Left lung (tissue), 10 donors: ENCODE results near the gene TBC1D14. TPM values are rescaled to one million over a fixed set of nuclear protein-coding genes. Genes with fewer than 3 reads are reported as not detected.

Source experiments
- ATAC-seq: fragments of 200-7000 bp; cut with Tn5 transposase; one replicate; pipeline ENCODE4 v1.9.1; 2020; ENCODE audit warnings: moderate library complexity
- DNase-seq, 4 donors: peaks; one replicate each; pipeline ENCODE4 v3.0.0-alpha.2; 2013 to 2020
- H3K27ac ChIP-seq, 2 donors: fragments of 200-600 bp; sonication (generic) in 1 of 2; one replicate each; pipeline versions ENCODE4 v1.5.0 to v1.8.0; 2020 to 2021
- H3K27me3 ChIP-seq, 2 donors: fragments of 200-600 bp; sonication (generic) in 1 of 2; one replicate each; pipeline versions ENCODE4 v1.5.0 to v1.8.0; 2020 to 2021
- H3K36me3 ChIP-seq, 2 donors: fragments of 200-600 bp; sonication (generic) in 1 of 2; one replicate each; pipeline versions ENCODE4 v1.5.0 to v1.8.0; 2020 to 2021
- H3K4me1 ChIP-seq, 2 donors: fragments of 200-600 bp; one replicate each; pipeline ENCODE4 v1.8.0; 2021
- H3K4me3 ChIP-seq, 2 donors: fragments of 200-600 bp; sonication (generic) in 1 of 2; one replicate each; pipeline versions ENCODE4 v1.5.0 to v1.8.0; 2020 to 2021; ENCODE audit warnings: mild to moderate bottlenecking in 1 of 2
- H3K9me3 ChIP-seq, 2 donors: fragments of 200-600 bp; sonication (generic) in 1 of 2; one replicate each; pipeline versions ENCODE4 v1.5.0 to v1.8.0; 2020 to 2021
- CTCF ChIP-seq, 2 donors: fragments of 200-600 bp; sonication (generic) in 1 of 2; IDR thresholded peaks; one replicate each; pipeline versions ENCODE4 v1.5.0 to v1.8.0; 2021; ENCODE audit warnings: antibody characterized with exemption in 2 of 2
- intact Hi-C, 2 donors: fragments of 100-400 bp; cut with DNase I; formaldehyde crosslinking; loops; one replicate each; pipeline versions ENCODE4 v1.11.2 to v1.14.2; 2022
- polyA plus RNA-seq, 6 donors: library from polyadenylated mRNA; unstranded; fragments of 120-200 nt; gene quantifications; one replicate each; pipeline ENCODE4 v1.2.1, GENCODE V29; 2013; ENCODE audit not compliant: insufficient read length in 6 of 6
- total RNA-seq, 2 donors: library from RNA; stranded (reverse); fragmentation: NEBNext Ultra II Directional; extraction: Animal tissue kit (Norgen Biotek cat#: 25700); gene quantifications; one replicate each; pipeline ENCODE4 v1.2.1, GENCODE V29; 2021
- donor health status: DM: no; HTN: yes; CAD: no.
- donor health status: DM: no; HTN: no; CAD: no.

Gene TBC1D14
- total and polyA plus RNA-seq, 8 donors = 39.2 to 73.4 (median 45.1) TPM

DNA sequence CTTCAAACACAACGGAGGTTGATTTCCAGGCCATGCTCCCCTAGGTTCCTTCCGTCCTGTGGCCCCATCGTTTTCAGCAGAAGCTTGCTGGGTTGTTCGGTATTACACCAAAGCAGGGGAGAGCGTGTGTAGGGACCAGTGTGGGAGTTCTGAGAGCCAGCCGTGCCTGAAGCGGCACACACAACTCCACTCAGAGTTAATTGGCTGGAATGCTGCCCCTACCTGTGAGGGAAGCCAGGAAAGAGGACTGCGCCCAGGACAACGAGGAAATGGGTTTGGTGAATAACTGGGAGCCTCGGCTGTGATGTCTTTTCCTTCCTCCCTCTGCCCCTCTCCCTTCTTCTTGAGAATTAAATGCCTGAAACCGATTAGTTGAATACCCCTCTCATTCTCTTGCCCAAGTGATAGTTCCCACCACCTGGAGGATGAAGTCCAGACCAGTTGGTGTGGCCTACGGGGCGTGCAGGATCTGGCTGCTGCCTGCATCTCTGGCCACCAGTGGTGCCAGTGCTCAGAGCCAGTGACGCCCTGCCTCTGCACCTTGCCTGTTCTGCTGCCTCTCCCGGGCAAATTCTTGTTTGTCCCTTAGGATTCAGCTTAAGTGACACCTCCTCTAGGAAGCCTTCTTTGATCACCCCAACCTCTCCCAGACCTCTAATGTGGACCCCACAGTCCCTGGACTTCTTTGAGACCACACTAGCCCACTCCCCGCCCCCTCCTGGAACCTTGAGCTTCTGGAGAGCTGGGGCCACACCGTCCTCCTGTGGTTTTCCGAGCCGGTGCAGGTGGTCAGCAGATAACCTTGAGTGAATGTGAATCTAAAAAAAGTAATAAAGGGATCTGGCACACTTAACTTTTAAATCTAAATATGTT is 33.6 kb downstream of the TBC1D14 start:
- intact Hi-C loops = no loop called here
- Histone ChIP-seq H3K36me3 (peaks cover 0 to 11% of the 10 kb centered on the region in 2 donors), H3K9me3 (no peaks in the 10 kb centered on the region), H3K4me3 (no peak overlapping the region), H3K27me3 (no peaks in the 10 kb centered on the region), H3K27ac (peak overlapping the region; percentile 81 to 95), H3K4me1 (peaks cover 30 to 76% of the 10 kb centered on the region in 2 donors)
- peak; percentile 27 for ATAC-seq
- TF ChIP-seq CTCF (IDR thresholded peaks at IDR 0.05) = no peak
- no peak for DNase-seq

DNA sequence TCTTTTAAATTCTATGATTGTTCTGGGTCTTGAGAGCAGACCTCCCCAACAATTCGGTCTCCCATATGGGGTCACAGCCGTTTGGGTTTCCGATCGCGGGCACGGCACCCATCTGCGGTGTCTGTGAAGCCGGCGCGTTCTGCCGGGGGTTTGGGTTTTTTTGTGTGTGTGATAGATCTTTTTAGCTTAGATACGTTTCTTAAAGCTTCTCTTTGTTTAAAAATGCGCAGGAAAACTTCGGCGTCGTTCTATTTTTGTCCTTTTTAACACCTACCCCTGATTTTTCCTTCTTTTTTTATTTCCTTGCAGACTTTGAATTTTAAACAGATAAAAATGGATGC is 34.2 kb downstream of the TBC1D14 start:
- intact Hi-C loops = no loop called here
- peaks cover 30 to 70% of the 10 kb centered on the region in 2 donors for H3K4me1 ChIP-seq
- H3K4me3 ChIP-seq = no peak overlapping the region
- H3K36me3 ChIP-seq = peaks cover 0 to 11% of the 10 kb centered on the region in 2 donors
- no peak for TF ChIP-seq CTCF (IDR thresholded peaks at IDR 0.05)
- no peaks in the 10 kb centered on the region for H3K9me3 ChIP-seq
- H3K27me3 ChIP-seq = no peaks in the 10 kb centered on the region
- ATAC-seq (no peak), DNase-seq (no peak)
- peak overlapping the region in 1 of 2 donors; percentile 95 for H3K27ac ChIP-seq

GRCh38 chr4:6944301-6945051 is 34.9 kb downstream of the TBC1D14 start:
- H3K27me3 ChIP-seq = no peaks in the 10 kb centered on the region
- H3K36me3 ChIP-seq = peaks cover 0 to 7% of the 10 kb centered on the region in 2 donors
- DNase-seq = no peak
- intact Hi-C loops = no loop called here
- H3K9me3 ChIP-seq = no peaks in the 10 kb centered on the region
- peak overlapping the region in 1 of 2 donors; percentile 41 for H3K27ac ChIP-seq
- TF ChIP-seq CTCF (IDR thresholded peaks at IDR 0.05) = no peak
- H3K4me1 ChIP-seq = peaks cover 30 to 64% of the 10 kb centered on the region in 2 donors
- H3K4me3 ChIP-seq = no peak overlapping the region
- ATAC-seq = no peak

DNA sequence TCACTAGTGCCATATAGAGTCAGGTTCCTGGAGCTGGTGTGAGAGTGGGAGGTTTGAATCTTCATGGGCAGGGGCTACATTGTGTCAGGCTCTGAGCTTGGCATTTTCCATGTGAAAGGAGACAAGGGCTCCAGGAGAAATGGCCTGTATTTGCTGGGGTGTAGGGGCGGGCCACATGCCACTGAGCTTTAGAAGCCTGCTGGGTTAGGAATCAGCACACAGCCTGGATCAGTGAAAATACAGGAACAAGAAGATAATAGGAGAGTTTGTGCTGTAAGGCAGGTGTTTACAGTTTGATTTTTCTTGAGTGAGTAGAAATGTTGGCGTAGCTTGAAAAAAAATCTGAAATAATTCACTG is 35.4 kb downstream of the TBC1D14 start:
- ATAC-seq (no peak), DNase-seq (no peak)
- TF ChIP-seq CTCF (IDR thresholded peaks at IDR 0.05) = no peak
- Histone ChIP-seq H3K4me1 (peaks cover 30 to 58% of the 10 kb centered on the region in 2 donors), H3K27me3 (no peaks in the 10 kb centered on the region), H3K4me3 (no peak overlapping the region), H3K9me3 (no peaks in the 10 kb centered on the region), H3K36me3 (peaks cover 0 to 7% of the 10 kb centered on the region in 2 donors), H3K27ac (no peak overlapping the region)
- intact Hi-C loops = no loop called here

DNA sequence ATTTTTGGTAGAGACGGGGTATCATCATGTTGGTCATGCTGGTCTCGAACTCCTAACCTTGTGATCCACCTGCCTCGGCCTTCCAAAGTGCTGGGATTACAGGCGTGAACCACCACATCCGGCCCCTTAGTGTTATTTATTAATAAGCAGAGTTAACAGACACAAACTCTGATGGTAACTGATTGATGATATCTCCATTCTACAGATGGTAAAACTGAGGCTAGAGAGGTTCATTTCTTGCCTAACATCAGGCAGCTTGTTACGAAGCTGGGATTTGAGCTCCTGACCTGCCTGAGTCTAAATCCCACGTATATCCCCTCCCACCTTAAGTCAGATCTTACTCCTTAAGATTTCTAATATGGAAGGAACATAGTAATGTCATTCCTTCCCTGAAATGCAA is 36.9 kb downstream of the TBC1D14 start:
- no peak overlapping the region for H3K27ac ChIP-seq
- no peaks in the 10 kb centered on the region for H3K9me3 ChIP-seq
- no peaks in the 10 kb centered on the region for H3K27me3 ChIP-seq
- no peak for TF ChIP-seq CTCF (IDR thresholded peaks at IDR 0.05)
- H3K36me3 ChIP-seq = peaks cover 0 to 7% of the 10 kb centered on the region in 2 donors
- peaks cover 27 to 47% of the 10 kb centered on the region in 2 donors for H3K4me1 ChIP-seq
- DNase-seq = no peak
- H3K4me3 ChIP-seq = no peak overlapping the region
- no peak for ATAC-seq
- intact Hi-C loops = no loop called here
